Neural cell (in vitro differentiated cells): ENCODE data around the gene TLCD5.

ENCODE experiments used
- EP300 ChIP-seq: fragments of 450-650 bp; conservative IDR thresholded peaks from 2 replicates; pipeline ENCODE4 v1.6.1; 2014; ENCODE audit warnings: antibody characterized with exemption, mild to moderate bottlenecking, moderate library complexity; ENCODE audit not compliant: poor library complexity, severe bottlenecking
- RAD21 ChIP-seq: fragments of 450-650 bp; conservative IDR thresholded peaks from 2 replicates; pipeline ENCODE4 v1.6.1; 2014; ENCODE audit warnings: antibody characterized with exemption, mild to moderate bottlenecking, moderate library complexity
- TAF1 ChIP-seq: IDR thresholded peaks from 2 replicates; pipeline ENCODE4 v1.6.1; 2012; ENCODE audit warnings: low read depth
- TF ChIP-seq, protein P1 (sequence below): fragments of 450-650 bp; IDR thresholded peaks from 2 replicates; pipeline ENCODE4 v1.5.1; 2014; ENCODE audit warnings: antibody characterized with exemption, mild to moderate bottlenecking, moderate library complexity; ENCODE audit not compliant: poor library complexity, severe bottlenecking

DNA sequence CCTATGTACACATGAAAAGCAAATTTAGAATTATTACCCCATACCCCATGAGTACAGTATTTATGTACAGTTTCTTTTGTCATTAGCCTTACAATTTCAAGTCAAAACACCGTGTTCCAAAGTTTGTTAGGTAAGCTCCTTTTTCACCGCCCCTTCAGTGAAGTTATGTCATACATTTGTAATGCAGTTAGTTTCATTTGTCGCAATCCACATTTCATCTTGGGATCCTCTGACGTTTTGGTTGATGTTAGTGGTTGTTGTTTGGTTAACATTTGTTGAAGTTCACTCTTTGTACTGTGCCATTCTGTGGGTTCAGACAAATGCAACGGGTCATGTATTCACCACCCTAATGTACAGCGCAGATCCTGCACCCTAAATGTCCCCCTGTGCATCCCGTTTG lies 56.3 kb downstream of the TLCD5 start:
- TF ChIP-seq, protein P1, sequence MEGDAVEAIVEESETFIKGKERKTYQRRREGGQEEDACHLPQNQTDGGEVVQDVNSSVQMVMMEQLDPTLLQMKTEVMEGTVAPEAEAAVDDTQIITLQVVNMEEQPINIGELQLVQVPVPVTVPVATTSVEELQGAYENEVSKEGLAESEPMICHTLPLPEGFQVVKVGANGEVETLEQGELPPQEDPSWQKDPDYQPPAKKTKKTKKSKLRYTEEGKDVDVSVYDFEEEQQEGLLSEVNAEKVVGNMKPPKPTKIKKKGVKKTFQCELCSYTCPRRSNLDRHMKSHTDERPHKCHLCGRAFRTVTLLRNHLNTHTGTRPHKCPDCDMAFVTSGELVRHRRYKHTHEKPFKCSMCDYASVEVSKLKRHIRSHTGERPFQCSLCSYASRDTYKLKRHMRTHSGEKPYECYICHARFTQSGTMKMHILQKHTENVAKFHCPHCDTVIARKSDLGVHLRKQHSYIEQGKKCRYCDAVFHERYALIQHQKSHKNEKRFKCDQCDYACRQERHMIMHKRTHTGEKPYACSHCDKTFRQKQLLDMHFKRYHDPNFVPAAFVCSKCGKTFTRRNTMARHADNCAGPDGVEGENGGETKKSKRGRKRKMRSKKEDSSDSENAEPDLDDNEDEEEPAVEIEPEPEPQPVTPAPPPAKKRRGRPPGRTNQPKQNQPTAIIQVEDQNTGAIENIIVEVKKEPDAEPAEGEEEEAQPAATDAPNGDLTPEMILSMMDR = no peak
- TF ChIP-seq TAF1 = no peak
- no peak for TF ChIP-seq RAD21
- no peak for TF ChIP-seq EP300
